Duodenal mucosa (tissue), 2 donors: ENCODE results near the gene RGPD6.
"Not testable (repeated sequence)": the region's sequence is repeated elsewhere in the genome, so short reads cannot be mapped to it uniquely, and the experiment has no call there.

ENCODE experiments used
- H3K27ac ChIP-seq: one replicate; pipeline ENCODE4 v1.7.0; 2013; ENCODE audit warnings: low read depth, low read length
- H3K27me3 ChIP-seq, 2 donors: one replicate each; pipeline ENCODE4 v1.7.0; 2013; ENCODE audit warnings: low read length in 2 of 2, control low read depth in 1 of 2; ENCODE audit not compliant: insufficient read depth in 2 of 2, control insufficient read depth in 1 of 2
- H3K36me3 ChIP-seq, 2 donors: one replicate each; pipeline ENCODE4 v1.7.0; 2013; ENCODE audit warnings: low read length in 2 of 2, control low read depth in 1 of 2; ENCODE audit not compliant: insufficient read depth in 2 of 2, control insufficient read depth in 1 of 2
- H3K4me1 ChIP-seq, 2 donors: one replicate each; pipeline ENCODE4 v1.7.0; 2013; ENCODE audit warnings: low read length in 2 of 2, control low read depth in 1 of 2; ENCODE audit not compliant: insufficient read depth in 2 of 2, control insufficient read depth in 1 of 2
- H3K4me3 ChIP-seq, 2 donors: one replicate each; pipeline ENCODE4 v1.7.0; 2013; ENCODE audit warnings: low read length in 2 of 2, low read depth in 1 of 2
- H3K9ac ChIP-seq, 2 donors: one replicate each; pipeline ENCODE4 v1.7.0; 2013; ENCODE audit warnings: low read length in 2 of 2, low read depth in 1 of 2
- H3K9me3 ChIP-seq, 2 donors: one replicate each; pipeline ENCODE4 v1.7.0; 2013; ENCODE audit warnings: low read length in 2 of 2, control low read depth in 1 of 2; ENCODE audit not compliant: control insufficient read depth in 1 of 2

The RGPD6 gene

DNA sequence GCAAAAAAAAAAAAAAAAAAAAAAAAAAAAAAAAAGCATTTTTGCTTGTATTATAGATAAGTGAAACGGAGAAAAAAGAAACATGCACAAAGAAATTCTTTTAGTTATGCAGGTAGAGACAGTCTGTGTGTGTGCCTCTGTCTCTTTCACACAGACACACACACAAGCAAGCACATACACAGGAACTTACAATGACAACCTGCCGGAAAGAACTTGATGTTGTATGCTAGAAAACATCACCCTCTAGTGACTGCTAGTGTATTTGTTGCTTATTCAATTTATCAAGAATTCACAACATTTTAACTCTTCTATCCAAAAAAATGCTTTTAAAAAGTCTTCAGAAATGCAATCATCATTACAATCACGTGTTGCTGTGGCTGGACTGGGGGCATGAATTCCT lies 95.8 kb downstream of the RGPD6 start:
- not testable (repeated sequence) for H3K4me1 ChIP-seq, H3K27ac ChIP-seq, H3K4me3 ChIP-seq, H3K9me3 ChIP-seq, H3K9ac ChIP-seq, H3K36me3 ChIP-seq, H3K27me3 ChIP-seq

DNA sequence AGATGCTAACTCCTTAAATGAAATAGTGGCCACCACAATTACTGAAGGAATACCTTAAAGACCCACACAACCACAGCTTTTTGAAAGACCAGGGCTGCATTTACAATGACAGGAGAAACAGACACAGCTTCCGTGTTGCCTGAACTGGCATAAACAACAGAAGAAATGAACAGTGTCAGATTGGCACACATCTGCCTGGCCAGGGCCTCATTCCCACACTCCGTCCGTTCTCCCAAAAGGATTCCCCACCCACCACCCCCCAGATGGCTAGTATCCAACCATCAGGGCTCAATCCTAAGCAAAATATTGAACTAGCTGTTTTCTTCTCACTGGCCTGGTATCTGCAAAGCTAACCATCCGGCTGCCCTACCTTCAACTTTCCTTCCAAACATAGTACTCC lies 96.9 kb downstream of the RGPD6 start:
- H3K4me1 ChIP-seq, H3K9ac ChIP-seq, H3K4me3 ChIP-seq, H3K36me3 ChIP-seq, H3K9me3 ChIP-seq, H3K27ac ChIP-seq, H3K27me3 ChIP-seq: not testable (repeated sequence)

DNA sequence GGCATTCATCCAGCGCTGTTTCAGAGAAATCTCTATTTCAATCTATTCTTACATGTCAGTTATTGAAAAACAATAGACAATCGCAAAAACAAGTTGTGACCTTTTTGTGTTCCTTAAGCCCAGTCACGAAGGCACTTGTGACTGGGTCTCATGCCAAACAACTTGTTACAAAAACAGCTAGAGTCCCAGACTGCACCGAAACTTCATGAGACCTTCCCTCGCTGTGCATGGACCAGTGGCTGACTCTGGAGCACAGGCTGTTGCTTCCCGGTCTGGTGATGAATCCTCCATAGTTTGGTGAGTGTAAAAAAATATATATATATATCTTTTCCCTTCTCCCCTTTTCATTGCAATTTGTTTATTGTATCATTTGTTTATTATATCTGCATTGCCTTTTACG lies 99.7 kb downstream of the RGPD6 start:
- not testable (repeated sequence) for H3K4me1 ChIP-seq, H3K4me3 ChIP-seq, H3K27me3 ChIP-seq, H3K27ac ChIP-seq, H3K36me3 ChIP-seq, H3K9me3 ChIP-seq, H3K9ac ChIP-seq

DNA sequence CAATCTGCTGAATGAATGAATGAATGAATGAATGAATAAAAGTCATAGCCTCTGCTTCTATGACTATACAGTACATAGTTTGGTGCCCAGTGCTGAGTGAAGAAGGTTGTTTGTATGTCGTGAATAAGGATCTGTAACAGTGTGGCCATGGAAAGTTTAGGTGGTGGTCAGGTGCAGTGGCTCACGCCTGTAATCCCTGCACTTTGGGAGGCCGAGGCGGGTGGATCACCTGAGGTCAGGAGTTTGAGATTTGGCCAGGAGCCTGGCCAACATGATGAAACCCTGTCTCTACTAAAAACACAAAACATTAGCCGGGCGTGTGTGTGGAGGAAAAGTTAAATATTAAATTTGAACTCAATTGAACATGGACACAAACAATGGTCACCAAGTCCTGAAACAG lies 100.1 kb downstream of the RGPD6 start:
- not testable (repeated sequence) for H3K9ac ChIP-seq, H3K27me3 ChIP-seq, H3K9me3 ChIP-seq, H3K36me3 ChIP-seq, H3K4me1 ChIP-seq, H3K4me3 ChIP-seq, H3K27ac ChIP-seq

DNA sequence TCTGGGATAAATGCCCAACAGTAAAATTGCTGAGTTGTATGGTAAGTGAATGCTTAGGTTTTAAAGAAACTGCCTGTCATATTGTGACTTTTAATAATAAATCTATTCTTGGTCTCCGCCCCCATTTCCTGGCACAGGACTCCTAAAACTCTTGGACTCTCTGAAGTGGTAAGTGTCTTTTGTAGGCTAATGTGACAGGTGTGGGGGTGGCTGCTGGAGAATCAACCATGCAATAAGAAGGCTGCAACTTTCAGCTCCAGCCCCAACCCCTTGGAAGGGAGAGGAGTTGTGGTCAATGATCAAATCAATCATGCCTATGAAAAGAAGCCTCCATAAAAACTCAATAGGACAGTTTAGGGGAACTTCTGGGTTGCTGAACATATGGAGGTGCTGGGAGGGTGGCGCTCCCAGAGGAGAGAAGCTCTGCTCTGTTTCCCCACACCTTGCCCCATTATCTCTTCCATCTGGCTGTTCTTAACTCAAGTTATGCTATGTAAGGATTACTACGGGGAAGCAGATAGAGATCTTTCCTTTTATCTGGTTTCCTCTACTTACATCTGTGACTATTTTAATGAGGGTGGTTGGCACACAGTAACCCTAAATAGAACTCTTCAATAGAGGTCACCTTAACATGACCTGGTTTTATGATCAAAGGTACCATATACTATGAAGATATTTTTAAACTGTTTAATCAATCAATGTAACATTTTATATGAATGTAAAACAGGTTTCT lies 101.2 kb downstream of the RGPD6 start:
- H3K9me3 ChIP-seq, H3K36me3 ChIP-seq, H3K9ac ChIP-seq, H3K4me3 ChIP-seq, H3K27ac ChIP-seq, H3K4me1 ChIP-seq, H3K27me3 ChIP-seq: not testable (repeated sequence)

DNA sequence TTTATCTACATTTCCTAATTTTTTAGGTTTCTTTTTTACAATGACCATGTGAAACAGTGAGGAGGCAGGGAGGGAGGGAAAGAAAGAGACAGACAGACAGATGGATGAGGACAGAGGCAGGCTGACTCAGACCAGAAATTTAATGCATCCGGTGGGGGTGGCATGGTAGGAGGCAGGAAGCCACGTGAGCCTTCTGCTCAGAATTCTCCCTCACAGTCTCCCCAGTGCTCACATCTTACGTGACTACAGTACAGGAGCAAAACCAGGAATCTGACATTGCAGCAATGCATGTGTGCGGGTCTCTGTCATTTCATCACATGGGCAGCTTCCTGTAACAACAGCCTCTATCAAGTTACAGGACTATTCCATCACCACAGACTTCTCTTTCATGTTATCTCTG lies 102.1 kb downstream of the RGPD6 start:
- H3K27me3 ChIP-seq, H3K4me3 ChIP-seq, H3K9me3 ChIP-seq, H3K36me3 ChIP-seq, H3K9ac ChIP-seq, H3K4me1 ChIP-seq, H3K27ac ChIP-seq: not testable (repeated sequence)

DNA sequence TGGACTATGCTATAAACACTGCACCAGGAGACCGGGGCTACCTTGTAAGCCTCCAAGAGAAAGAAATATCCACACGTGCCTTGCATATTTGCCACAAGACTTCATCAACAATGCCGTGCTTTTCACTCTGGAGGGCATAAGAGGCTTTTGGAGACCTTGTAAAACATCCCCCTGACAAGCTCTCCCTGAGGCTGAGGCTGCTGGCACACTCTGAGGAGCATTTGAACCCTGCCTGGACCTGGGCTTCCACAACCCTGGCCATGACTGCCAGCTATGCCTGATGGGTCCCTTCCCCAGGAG lies 104.0 kb downstream of the RGPD6 start:
- not testable (repeated sequence) for H3K9ac ChIP-seq, H3K9me3 ChIP-seq, H3K27me3 ChIP-seq, H3K27ac ChIP-seq, H3K36me3 ChIP-seq, H3K4me3 ChIP-seq, H3K4me1 ChIP-seq

DNA sequence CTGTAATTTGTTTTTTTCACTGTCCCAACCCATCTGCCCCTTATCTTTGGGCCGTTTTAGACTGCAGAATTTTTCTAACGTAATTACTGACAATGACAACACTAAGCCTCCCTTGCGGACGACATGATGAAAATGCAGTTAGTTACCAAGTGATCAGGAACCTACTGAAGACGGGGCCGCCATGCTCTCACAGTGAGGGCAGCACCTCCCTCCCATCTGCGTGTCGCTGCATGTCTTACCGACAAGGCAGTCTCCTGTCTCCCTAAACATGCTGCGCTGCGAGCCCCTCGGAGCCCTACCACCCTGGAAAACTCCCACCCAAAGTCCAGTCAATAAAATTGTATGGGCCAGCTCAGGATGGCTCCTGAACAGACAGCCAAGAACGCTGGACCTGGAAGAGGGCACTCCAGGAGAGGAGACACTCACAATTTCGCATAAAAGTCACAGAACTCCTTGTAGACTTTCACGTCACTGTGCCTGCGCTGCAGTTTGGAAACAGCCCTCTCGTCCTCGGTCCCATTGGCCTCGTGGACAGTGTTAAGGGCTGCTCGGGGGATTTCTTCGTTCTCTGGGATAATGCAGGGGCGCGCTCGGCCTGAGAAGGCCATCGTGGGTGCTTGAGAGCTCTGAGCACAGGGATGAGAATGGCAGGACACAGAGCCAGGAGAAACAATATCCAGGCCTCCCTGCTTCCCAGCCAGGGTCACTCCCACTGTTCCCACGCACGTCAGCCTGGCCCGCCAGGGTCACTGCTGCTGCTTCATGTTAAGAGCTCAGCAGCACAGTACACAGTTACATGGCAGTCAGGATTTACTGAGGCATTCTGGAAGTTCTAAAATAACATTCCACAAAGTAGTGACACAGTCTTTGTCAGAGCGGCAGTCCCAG lies 104.6 kb downstream of the RGPD6 start, which contains the start of gene LIMS4:
Gene LIMS4, minus strand, starts transcription at position 646 of the 888 bp plus-strand sequence. Its CDS starts 38 bp downstream, at position 608.
- not testable (repeated sequence) for H3K9ac ChIP-seq, H3K9me3 ChIP-seq, H3K27me3 ChIP-seq, H3K4me3 ChIP-seq, H3K27ac ChIP-seq, H3K4me1 ChIP-seq, H3K36me3 ChIP-seq

DNA sequence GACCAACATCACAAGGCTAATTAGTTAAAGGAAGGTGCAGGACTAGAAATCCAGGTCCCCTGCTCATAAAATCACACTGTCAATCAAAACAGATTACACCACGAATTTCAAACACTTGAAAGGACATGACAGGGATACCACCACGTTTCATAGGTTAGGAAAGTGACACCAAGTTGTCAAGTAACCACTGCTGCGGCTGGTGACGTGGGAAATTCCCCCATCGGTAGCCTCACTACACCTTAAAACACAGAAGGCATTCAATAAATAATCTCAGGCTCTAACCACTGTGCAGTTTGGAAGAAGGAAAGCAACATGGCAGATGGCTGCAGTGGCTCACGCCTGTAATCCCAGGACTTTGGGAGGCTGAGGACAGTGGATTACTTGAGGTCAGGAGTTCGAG lies 108.1 kb downstream of the RGPD6 start:
- not testable (repeated sequence) for H3K4me3 ChIP-seq, H3K4me1 ChIP-seq, H3K9ac ChIP-seq

DNA sequence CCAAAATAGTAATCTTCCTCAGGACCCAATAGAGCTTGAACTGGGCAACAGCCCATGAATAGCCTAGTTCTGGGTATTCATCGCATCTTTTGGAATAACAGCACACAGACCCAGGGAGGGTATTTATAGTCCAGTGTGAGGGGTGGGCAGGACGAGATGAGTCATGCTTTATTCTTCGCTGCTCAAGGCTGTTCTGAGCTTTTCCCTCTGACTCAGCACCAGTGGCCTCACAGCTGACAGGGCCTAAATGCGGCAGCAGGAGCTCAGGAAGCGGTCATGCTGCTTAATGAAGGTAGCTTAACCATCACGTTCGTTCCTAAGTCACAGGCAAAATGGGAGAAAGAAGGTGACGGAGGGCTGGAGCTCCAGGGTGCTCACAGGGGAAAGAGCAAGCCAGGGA lies 111.7 kb downstream of the RGPD6 start:
- not testable (repeated sequence) for H3K4me3 ChIP-seq, H3K27me3 ChIP-seq, H3K36me3 ChIP-seq, H3K27ac ChIP-seq, H3K9ac ChIP-seq, H3K4me1 ChIP-seq, H3K9me3 ChIP-seq

More for the DNA sequence above, 108.1 kb downstream of the RGPD6 start:
- not testable (repeated sequence) for H3K9me3 ChIP-seq, H3K36me3 ChIP-seq, H3K27ac ChIP-seq, H3K27me3 ChIP-seq
